Measurements from ENCODE around the gene HHAT.

HHAT gene

GRCh38 chr1:210361665-210362064 lies 33.0 kb downstream of the HHAT start:
- no peak for DNase-seq

- DNase-seq, result no peak
These were observed 33.8 kb downstream of the HHAT start for GRCh38 chr1:210362526-210362925.

- DNase-seq, result no peak
These were observed 34.4 kb downstream of the HHAT start for GRCh38 chr1:210363119-210363518.

GRCh38 chr1:210364479-210364878 lies 35.8 kb downstream of the HHAT start:
- no peak for DNase-seq

- DNase-seq, result no peak
These were observed 38.1 kb downstream of the HHAT start for GRCh38 chr1:210366767-210367166.

GRCh38 chr1:210367566-210367965 lies 38.9 kb downstream of the HHAT start:
- no peak for DNase-seq

- no peak for DNase-seq
These were observed 40.7 kb downstream of the HHAT start for GRCh38 chr1:210369425-210369824.

- no peak for DNase-seq
These were observed 43.2 kb downstream of the HHAT start for GRCh38 chr1:210371916-210372315.

- DNase-seq, result no peak
These were observed 43.8 kb downstream of the HHAT start for GRCh38 chr1:210372491-210372890.

- DNase-seq, result no peak
These were observed 44.4 kb downstream of the HHAT start for GRCh38 chr1:210372931-210373627.

GRCh38 chr1:210373628-210373877 lies 44.9 kb downstream of the HHAT start:
- DNase-seq, result no peak

GRCh38 chr1:210373878-210374599 lies 45.3 kb downstream of the HHAT start:
- peak; percentile 76 for DNase-seq

GRCh38 chr1:210374600-210374953 lies 45.9 kb downstream of the HHAT start:
- no peak for DNase-seq

GRCh38 chr1:210376836-210377372 lies 48.2 kb downstream of the HHAT start:
- DNase-seq, result no peak

GRCh38 chr1:210377731-210378333 lies 49.1 kb downstream of the HHAT start:
- DNase-seq, result no peak

GRCh38 chr1:210378736-210379135 lies 50.0 kb downstream of the HHAT start:
- DNase-seq, result no peak

GRCh38 chr1:210381934-210382333 lies 53.2 kb downstream of the HHAT start:
- DNase-seq, result no peak

GRCh38 chr1:210384625-210385024 lies 55.9 kb downstream of the HHAT start:
- no peak for DNase-seq

- DNase-seq, result no peak
These were observed 56.5 kb downstream of the HHAT start for GRCh38 chr1:210385228-210385627.

- DNase-seq, result no peak
These were observed 65.6 kb downstream of the HHAT start for GRCh38 chr1:210394281-210394821.

GRCh38 chr1:210396541-210396940 lies 67.8 kb downstream of the HHAT start:
- DNase-seq, result no peak

GRCh38 chr1:210397252-210397651 lies 68.5 kb downstream of the HHAT start:
- no peak for DNase-seq

GRCh38 chr1:210397681-210398080 lies 69.0 kb downstream of the HHAT start:
- no peak for DNase-seq

- DNase-seq, result no peak
These were observed 69.8 kb downstream of the HHAT start for GRCh38 chr1:210398466-210398865.

All from hematopoietic multipotent progenitor cell treated with erythropoietin and hydrocortisone succinate and interleukin-3 and kit ligand, for 8 days (in vitro differentiated cells).